Neural cell (in vitro differentiated cells): ENCODE data around the gene PER2. TPM values are rescaled to one million over a fixed set of nuclear protein-coding genes. Genes with fewer than 3 reads are reported as not detected.
"Not testable (repeated sequence)": the region's sequence is repeated elsewhere in the genome, so short reads cannot be mapped to it uniquely, and the experiment has no call there.

ENCODE experiments used
- H2AFZ ChIP-seq: fragments of 200-600, 300-800 bp; sonication (generic), shearing (Covaris generic); 2 replicates; pipeline ENCODE4 v1.6.0; 2014; ENCODE audit warnings: low read depth, mild to moderate bottlenecking, antibody characterized with exemption, low read length, moderate library complexity
- H3F3A ChIP-seq: fragments of 200-600 bp; shearing (Covaris generic); 2 replicates; pipeline ENCODE4 v1.6.1; 2016; ENCODE audit warnings: mild to moderate bottlenecking, moderate library complexity, mixed read lengths, antibody characterized with exemption, low read length; ENCODE audit not compliant: insufficient read depth, poor library complexity, severe bottlenecking
- H3K27ac ChIP-seq: fragments of 200-600, 300-800 bp; sonication (generic), shearing (Covaris generic); 2 replicates; pipeline ENCODE4 v1.5.1; 2014; ENCODE audit warnings: mild to moderate bottlenecking, low read length, moderate library complexity
- H3K27me3 ChIP-seq: fragments of 300-800, 200-600 bp; sonication (generic), shearing (Covaris generic); 2 replicates; pipeline ENCODE4 v1.6.0; 2014; ENCODE audit warnings: mild to moderate bottlenecking, low read depth, low read length, moderate library complexity; ENCODE audit not compliant: insufficient read depth
- H3K36me3 ChIP-seq: fragments of 300-800, 200-600 bp; sonication (generic), shearing (Covaris generic); 2 replicates; pipeline ENCODE4 v1.5.1; 2014; ENCODE audit warnings: mild to moderate bottlenecking, antibody characterized with exemption, low read length, moderate library complexity; ENCODE audit not compliant: insufficient read depth
- H3K4me2 ChIP-seq: fragments of 300-800, 200-600 bp; sonication (generic), shearing (Covaris generic); 2 replicates; pipeline ENCODE4 v1.6.0; 2014; ENCODE audit warnings: mild to moderate bottlenecking, low read length
- H3K4me3 ChIP-seq: fragments of 300-800, 200-600 bp; sonication (generic), shearing (Covaris generic); 2 replicates; pipeline ENCODE4 v1.5.1; 2014; ENCODE audit warnings: mild to moderate bottlenecking, low read length, moderate library complexity
- H3K79me2 ChIP-seq: fragments of 200-600 bp; shearing (Covaris generic); replicated peaks from 2 replicates; pipeline ENCODE4 v1.6.0; 2014; ENCODE audit warnings: mild to moderate bottlenecking, low read length, moderate library complexity; ENCODE audit not compliant: insufficient read depth
- H3K9ac ChIP-seq: fragments of 300-800, 200-600 bp; sonication (generic), shearing (Covaris generic); 2 replicates; pipeline ENCODE4 v1.6.1; 2016; ENCODE audit warnings: mild to moderate bottlenecking, low read length, mixed read lengths
- H3K9me2 ChIP-seq: fragments of 200-600 bp; shearing (Covaris generic); 2 replicates; pipeline ENCODE4 v1.6.1; 2016; ENCODE audit warnings: mild to moderate bottlenecking, low read length, mixed read lengths; ENCODE audit not compliant: insufficient read depth
- H3K9me3 ChIP-seq: fragments of 200-600, 300-800 bp; sonication (generic), shearing (Covaris generic); 2 replicates; pipeline ENCODE4 v1.6.1; 2016; ENCODE audit warnings: mild to moderate bottlenecking, mixed run types, low read length, moderate library complexity, mixed read lengths
- H4K20me1 ChIP-seq: fragments of 200-600 bp; shearing (Covaris generic); 2 replicates; pipeline ENCODE4 v1.6.1; 2016; ENCODE audit warnings: mild to moderate bottlenecking, mixed run types; ENCODE audit not compliant: insufficient read depth
- CTCF ChIP-seq: fragments of 450-650 bp; IDR thresholded peaks from 2 replicates; pipeline ENCODE4 v1.5.1; 2014; ENCODE audit warnings: antibody characterized with exemption, mild to moderate bottlenecking, moderate library complexity; ENCODE audit not compliant: poor library complexity, severe bottlenecking
- EP300 ChIP-seq: fragments of 450-650 bp; conservative IDR thresholded peaks from 2 replicates; pipeline ENCODE4 v1.6.1; 2014; ENCODE audit warnings: antibody characterized with exemption, mild to moderate bottlenecking, moderate library complexity; ENCODE audit not compliant: poor library complexity, severe bottlenecking
- EZH2 ChIP-seq: fragments of 200-600, 300-800 bp; shearing (Covaris generic), sonication (generic); IDR thresholded peaks from 2 replicates; pipeline ENCODE4 v1.6.1; 2014; ENCODE audit warnings: antibody characterized with exemption, low read length, borderline replicate concordance, mild to moderate bottlenecking; ENCODE audit not compliant: insufficient read depth, poor library complexity, severe bottlenecking
- MXI1 ChIP-seq: fragments of 450-650 bp; conservative IDR thresholded peaks from 2 replicates; pipeline ENCODE4 v1.6.1; 2014; ENCODE audit warnings: antibody characterized with exemption, mild to moderate bottlenecking; ENCODE audit not compliant: poor library complexity, severe bottlenecking
- POLR2AphosphoS5 ChIP-seq: IDR thresholded peaks from 2 replicates; pipeline ENCODE4 v1.6.1; 2012
- RAD21 ChIP-seq: fragments of 450-650 bp; conservative IDR thresholded peaks from 2 replicates; pipeline ENCODE4 v1.6.1; 2014; ENCODE audit warnings: antibody characterized with exemption, mild to moderate bottlenecking, moderate library complexity
- REST ChIP-seq: IDR thresholded peaks from 2 replicates; pipeline ENCODE4 v1.6.1; 2012; ENCODE audit warnings: borderline replicate concordance
- SMC3 ChIP-seq: fragments of 450-650 bp; conservative IDR thresholded peaks from 2 replicates; pipeline ENCODE4 v1.6.1; 2014; ENCODE audit warnings: antibody characterized with exemption, mild to moderate bottlenecking, moderate library complexity; ENCODE audit not compliant: poor library complexity
- TAF1 ChIP-seq: IDR thresholded peaks from 2 replicates; pipeline ENCODE4 v1.6.1; 2012; ENCODE audit warnings: low read depth
- polyA plus RNA-seq: library from polyadenylated mRNA; depleted of rRNA; stranded (reverse); fragments of >200 nt; gene quantifications from 2 replicates; pipeline ENCODE4 v1.2.3, GENCODE V29; 2014

The PER2 gene
- polyA plus RNA-seq, 1 donor from 2014 or later: 3.2 TPM

- Histone ChIP-seq H3K27ac (no peak overlapping the region), H3F3A (no peaks in the 10 kb centered on the region), H4K20me1 (no peaks in the 10 kb centered on the region), H3K9me2 (no peaks in the 10 kb centered on the region), H3K9ac (no peak overlapping the region), H3K9me3 (no peaks in the 10 kb centered on the region), H3K36me3 (peaks cover 21% of the 10 kb centered on the region), H3K4me3 (no peak overlapping the region), H3K4me2 (no peak overlapping the region), H3K27me3 (no peaks in the 10 kb centered on the region), H2AFZ (no peak overlapping the region), H3K79me2 (peaks cover 6% of the 10 kb centered on the region)
- TF ChIP-seq EZH2 (no peak), CTCF (no peak), RAD21 (no peak), EP300 (no peak), MXI1 (no peak), SMC3 (no peak), REST (no peak), TAF1 (no peak), POLR2AphosphoS5 (no peak)
These were observed 38.5 kb upstream of the PER2 start for GRCh38 chr2:238326801-238327365.

- H3K9me3 ChIP-seq: no peaks in the 10 kb centered on the region
- no peak overlapping the region for H3K4me3 ChIP-seq
- no peaks in the 10 kb centered on the region for H3F3A ChIP-seq
- no peaks in the 10 kb centered on the region for H4K20me1 ChIP-seq
- no peak overlapping the region for H2AFZ ChIP-seq
- H3K4me2 ChIP-seq: no peak overlapping the region
- H3K9me2 ChIP-seq: no peaks in the 10 kb centered on the region
- TF ChIP-seq EP300 (no peak), REST (no peak), MXI1 (no peak), POLR2AphosphoS5 (no peak), EZH2 (no peak), TAF1 (no peak), SMC3 (no peak), CTCF (no peak), RAD21 (no peak)
- H3K27me3 ChIP-seq: no peaks in the 10 kb centered on the region
- peaks cover 21% of the 10 kb centered on the region for H3K36me3 ChIP-seq
- H3K79me2 ChIP-seq: peaks cover 15% of the 10 kb centered on the region
- H3K27ac ChIP-seq: no peak overlapping the region
- H3K9ac ChIP-seq: no peak overlapping the region
These were observed 37.3 kb upstream of the PER2 start for GRCh38 chr2:238325694-238326093.

- H3K9me2 ChIP-seq, H4K20me1 ChIP-seq, H3K27me3 ChIP-seq, H3K9me3 ChIP-seq, H3K4me3 ChIP-seq, H3K27ac ChIP-seq, H3K4me2 ChIP-seq, H3K9ac ChIP-seq, H2AFZ ChIP-seq, H3F3A ChIP-seq: not testable (repeated sequence)
- peaks cover 15% of the 10 kb centered on the region for H3K79me2 ChIP-seq
- peaks cover 18% of the 10 kb centered on the region for H3K36me3 ChIP-seq
These were observed 35.8 kb upstream of the PER2 start for GRCh38 chr2:238324248-238324647.
